HG03432 (cell line): ENCODE results near the gene RAET1L.
"Not testable (repeated sequence)": the region's sequence is repeated elsewhere in the genome, so short reads cannot be mapped to it uniquely, and the experiment has no call there.

Experiments used
- ATAC-seq: cut with Tn5 transposase; IDR thresholded peaks from one replicate; pipeline ENCODE4 v1.9.1; 2021; ENCODE audit warnings: mild to moderate bottlenecking, moderate library complexity; ENCODE audit not compliant: unreplicated experiment

RAET1L gene

GRCh38 chr6:150018846-150019580 lies 6.3 kb downstream of the RAET1L start:
- ATAC-seq: no peak

DNA sequence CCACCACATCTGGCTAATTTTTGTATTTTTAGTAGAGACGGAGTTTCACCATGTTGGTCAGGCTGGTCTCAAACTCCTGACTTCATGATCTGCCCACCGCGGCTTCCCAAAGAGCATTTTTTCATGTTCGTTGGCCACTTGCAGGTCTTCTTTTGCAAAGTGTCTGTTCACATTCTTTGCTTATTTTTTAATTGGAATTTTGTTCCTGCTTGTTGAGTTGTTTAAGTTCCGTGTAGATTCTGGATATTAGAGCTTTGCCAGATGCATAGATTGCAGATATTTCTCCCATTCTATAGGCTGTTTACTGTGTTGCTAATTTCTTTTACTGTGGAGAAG lies 8.2 kb downstream of the RAET1L start:
- not testable (repeated sequence) for ATAC-seq

DNA sequence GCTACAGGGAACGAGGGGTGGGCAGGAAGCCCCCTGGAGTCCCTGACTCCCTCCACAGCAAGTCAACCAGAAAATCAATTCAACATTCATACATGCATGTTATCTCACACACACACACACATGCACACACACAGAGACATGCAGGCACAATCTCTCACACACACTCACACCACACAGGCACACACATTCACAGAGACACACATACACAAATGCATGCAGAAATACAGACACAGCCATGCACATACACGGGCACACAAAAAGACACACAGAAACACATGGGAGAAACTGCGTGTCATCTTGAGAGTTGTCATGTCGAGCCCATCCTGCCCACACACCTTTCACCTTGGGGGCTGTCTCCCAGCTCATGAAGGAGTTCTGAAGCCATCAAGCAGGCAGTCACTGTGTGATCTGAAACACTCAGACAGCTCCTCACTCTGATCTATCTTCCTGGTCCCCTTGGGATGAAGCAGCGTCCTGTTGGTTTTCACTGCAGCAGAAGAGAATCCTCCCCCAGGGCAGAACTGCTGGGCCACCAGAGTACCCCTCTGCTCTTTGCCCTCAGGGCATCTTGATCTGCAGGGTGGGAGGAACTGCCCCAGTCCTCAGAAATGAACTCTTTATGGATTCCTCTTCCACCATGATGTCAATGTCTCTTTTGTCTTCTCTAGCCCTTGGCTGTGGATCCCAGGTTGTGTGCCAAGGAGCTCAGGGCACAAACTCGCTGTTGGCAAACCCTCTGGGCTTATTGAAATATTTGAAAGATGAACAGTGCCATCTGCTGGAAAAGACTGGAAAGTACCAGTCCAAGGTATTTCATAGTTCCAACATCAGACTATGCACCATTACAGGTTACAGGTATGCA lies 8.8 kb downstream of the RAET1L start:
- peak; percentile 71 for ATAC-seq

DNA sequence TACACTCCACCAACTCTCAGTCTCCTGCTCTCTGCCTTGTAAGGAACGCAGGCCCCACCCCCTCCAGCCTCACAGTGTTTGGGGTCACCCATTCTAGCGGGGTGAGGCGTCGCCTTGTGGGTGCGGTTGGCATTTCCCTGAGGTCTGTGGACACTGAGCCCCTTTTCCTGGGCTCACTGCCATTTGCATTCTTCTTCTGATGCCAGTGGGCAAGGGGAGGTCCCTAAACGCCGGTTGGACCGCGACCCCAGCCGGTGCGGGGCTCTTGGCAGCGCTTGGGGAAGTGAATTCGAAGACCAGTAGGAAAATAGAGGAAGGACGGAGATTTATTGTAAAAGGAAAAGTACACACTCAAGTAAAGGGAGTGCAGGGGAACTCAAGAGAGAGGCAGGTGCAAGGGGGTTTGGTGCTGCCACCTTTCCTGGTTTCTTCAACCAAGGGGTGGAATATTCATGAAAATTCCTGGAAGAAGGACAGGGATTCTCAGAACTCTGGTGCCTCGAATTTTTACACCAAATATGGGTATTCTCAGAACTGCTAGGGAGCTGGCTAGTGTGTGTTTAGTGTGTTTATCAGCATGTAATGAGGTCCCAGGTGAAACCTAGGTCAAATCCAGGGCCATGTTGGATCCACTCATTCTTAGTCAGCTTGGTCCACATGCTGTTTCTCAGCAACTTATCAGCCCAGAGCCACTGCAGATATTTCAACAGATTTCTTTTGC lies 9.9 kb downstream of the RAET1L start:
- not testable (repeated sequence) for ATAC-seq

DNA sequence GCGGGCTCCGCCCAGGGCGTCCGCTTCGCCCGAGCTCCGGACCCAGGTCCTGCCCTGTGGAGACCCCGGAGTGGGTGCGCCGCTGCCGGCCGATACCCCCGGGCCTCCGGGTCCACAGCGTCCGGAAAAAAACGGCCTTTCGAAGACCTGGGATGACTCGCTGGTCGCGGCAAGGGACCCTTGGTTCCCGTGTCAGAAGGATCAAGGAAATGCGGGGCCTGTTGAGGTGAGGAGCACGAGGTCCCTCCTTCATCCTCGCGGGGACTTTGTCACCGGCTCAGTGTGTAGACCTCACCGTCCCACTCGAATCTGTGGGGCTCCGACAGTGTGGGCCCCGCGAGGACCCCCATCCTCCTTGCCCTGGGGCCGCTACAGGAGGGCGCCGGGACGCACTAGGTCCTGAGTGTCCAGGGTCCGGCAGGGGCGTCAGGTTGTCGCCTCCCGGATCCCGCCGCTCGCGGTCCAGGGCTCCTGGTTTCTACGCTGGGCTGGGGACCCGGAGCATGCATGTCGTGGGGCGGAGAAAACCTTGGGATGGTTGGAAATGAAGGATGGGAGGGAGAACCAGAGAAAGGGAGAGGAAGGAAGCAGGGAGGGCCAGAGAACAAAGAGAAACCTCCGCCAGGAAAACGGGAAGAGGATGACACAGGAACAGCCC lies 10.6 kb downstream of the RAET1L start:
- not testable (repeated sequence) for ATAC-seq

DNA sequence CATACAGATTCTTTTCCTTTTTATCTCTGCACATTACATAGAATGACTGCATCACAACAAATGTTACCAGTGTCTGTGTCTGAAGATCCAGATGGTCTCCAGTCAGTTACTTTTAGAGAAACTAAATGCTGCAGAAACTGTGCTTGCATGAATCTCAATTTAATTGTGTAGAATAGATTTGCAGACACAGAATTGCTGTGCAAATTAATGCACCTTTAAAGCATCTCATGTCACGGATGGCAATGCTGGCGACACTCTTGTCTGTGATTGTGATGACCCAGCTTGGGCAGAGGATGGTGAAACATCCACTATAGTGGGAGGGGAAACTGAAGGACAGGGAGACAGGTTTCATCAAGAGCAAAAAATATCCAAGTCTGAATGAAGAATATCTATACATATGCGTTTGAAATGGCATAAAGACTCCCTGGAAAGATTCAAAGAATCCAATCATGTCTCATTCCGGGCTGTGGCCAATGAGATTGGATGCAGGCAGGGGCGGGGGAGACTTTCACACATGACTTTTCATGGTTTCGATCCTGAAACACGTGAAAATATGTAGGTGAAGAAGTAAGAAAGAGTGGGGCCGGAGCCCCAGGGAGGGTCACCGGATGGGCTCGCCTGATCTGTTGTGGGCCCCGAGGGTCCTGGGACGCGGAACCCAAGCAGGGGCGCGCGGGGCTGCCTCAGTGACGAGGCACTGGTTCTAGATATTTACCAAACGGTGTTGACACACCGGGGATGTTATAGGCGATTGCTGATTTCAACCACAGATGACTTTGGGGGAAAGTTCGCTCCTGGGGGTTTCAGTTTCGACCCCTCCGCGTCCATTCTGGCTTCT lies 11.3 kb downstream of the RAET1L start:
- not testable (repeated sequence) for ATAC-seq

GRCh38 chr6:150012846-150013784 lies 12.2 kb downstream of the RAET1L start:
- not testable (repeated sequence) for ATAC-seq

DNA sequence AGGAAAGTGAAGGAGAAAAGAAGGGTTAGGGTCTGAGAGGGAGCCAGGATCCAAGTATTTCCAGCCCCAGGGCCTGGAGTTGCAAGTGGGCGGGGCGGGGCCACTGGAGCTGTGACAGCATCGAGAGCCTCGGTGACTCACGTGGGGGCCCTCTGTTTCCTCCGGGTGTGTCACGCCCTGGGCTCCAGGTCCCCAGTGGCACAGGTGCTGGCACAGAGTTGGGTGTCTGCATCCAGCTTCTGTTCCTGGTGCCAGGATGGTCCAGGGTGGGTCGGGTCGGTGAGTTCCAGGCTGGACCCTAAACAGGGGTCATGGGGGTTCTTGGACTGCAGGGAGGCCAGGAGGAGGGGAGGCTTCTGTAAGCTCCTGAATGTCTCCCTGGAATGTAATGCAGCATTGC lies 16.7 kb downstream of the RAET1L start:
- ATAC-seq: no peak

GRCh38 chr6:150006961-150007464 lies 18.3 kb downstream of the RAET1L start:
- ATAC-seq: no peak

DNA sequence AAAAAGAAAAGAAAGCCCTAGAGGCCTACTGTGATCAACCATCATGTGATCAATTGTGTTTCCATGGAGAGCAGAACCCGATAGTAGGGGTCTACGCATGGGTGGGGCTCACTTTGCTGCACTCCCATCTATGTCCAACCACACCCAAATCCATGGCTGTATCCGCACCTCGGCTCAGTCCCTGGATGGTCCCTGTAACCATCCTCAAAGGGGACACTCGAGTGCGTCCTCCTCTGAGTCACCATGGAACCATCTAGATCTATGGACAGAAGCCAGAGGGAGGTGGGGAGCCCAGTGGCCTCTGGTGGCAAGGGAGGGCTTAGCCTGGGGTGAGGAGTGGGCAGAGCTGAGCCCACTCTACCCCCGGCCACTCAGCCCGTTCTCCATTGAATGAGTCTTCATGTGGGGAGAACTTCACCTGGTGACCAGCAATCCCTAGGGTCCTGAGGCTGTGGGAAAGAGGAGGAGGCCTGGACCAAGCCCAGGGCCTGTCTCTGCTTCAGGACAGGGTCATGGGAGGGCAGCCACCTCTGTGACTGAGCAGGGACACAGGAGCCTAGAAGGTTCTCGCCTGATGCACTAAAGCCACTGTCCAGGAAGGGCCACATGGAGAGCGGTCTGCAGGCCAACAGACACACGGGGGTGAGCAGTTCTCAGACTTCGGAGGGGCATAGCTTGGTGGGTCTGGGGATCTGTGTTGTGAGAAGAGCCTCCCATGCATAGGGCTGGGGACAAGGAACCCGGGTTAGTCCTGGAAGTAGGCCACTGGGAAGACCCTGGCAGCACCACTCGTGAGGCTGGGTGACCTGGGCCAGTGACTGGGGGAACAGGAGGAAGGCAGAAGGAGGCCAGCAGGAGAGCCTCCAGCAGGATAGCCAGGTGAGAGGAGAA lies 19.3 kb downstream of the RAET1L start:
- ATAC-seq: no peak

GRCh38 chr6:150004783-150005717 lies 20.3 kb downstream of the RAET1L start:
- ATAC-seq: peak; percentile 67

DNA sequence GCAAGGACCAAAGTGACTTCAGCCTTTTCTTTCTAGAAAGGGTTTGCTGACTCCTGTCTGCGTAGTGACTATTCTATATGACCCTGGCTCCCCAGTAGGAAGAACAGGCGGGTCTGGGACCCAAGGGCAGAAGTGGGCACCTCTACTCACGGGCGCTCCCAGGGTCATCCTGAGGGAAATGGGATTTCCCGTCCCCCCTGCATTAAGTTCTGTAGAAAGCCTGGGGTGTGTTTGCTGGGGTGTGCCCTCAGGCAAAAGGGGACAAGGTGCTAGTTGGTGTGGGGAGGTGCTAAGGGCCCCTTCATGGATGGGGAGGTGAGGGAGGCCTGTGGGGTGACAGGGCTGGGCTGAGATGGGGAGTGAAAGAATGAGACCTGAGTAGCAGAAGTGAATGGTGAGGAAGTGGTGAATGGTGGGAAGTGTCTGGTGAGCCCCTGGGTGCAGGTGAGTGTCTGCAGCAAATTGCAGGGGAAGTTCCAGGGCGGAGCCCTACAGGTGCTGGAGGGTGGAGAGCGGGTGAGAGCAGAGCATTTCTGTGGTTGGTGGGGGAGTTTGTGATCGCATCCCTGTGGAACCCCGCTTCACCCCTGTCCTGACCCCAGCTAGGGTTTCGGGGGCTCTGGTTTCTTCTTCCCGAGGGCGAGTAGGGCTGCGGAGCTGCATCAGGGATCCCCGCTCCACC lies 21.1 kb downstream of the RAET1L start:
- ATAC-seq: peak; percentile 14

GRCh38 chr6:150003599-150003998 lies 21.7 kb downstream of the RAET1L start:
- not testable (repeated sequence) for ATAC-seq

GRCh38 chr6:150002710-150003109 lies 22.6 kb downstream of the RAET1L start:
- no peak for ATAC-seq

DNA sequence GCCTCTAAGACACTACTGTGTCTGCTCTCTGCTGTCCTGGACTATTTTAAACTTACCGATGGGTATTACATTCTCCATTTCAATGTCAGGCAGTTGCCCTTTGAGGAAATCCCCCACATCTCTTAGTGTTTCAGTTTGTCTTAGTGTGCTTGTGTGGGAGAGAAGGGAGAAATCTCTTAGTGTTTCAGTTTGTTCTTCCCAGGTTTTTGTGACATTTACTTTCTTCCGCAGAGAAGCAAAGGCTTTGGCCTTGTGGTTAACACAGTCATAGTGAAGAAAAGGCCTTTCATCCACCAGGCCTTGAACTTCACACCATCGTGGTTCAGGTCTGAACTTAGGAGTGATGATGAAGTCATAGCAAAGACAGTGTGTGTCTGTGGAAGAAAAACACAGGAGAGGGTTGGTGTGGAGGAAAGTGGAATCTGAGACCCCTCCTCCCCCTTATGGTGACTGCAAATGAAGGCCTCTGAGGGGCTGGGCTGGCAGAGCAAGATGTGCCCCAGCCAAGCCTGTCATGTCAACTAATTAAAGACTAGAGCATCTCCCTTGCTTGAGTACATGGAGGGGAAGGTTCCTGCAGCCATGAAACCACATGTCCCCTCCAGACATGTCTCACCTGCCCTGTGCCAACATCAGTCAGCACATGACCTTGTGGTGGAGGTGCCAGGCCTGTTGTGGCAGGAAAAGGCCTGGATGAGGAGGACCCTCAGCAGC lies 23.9 kb downstream of the RAET1L start:
- peak; percentile 59 for ATAC-seq

- no peak for ATAC-seq
These were observed 25.7 kb downstream of the RAET1L start for GRCh38 chr6:149999636-150000035.
